GM23338 (cell line): ENCODE measurements around the gene CNTNAP5. TPM values are rescaled to one million over a fixed set of nuclear protein-coding genes. Genes with fewer than 3 reads are reported as not detected.

Experiments used
- EZH2 ChIP-seq: fragments of 200-600 bp; sonication (generic); IDR thresholded peaks from one replicate; pipeline ENCODE4 v1.8.0; 2017; ENCODE audit warnings: antibody characterized with exemption, mild to moderate bottlenecking, low read depth; ENCODE audit not compliant: unreplicated experiment
- POLR2AphosphoS5 ChIP-seq: IDR thresholded peaks from 2 replicates; pipeline ENCODE4 v1.6.1; 2016; ENCODE audit warnings: antibody characterized with exemption, low read depth
- REST ChIP-seq: IDR thresholded peaks from one replicate; pipeline ENCODE4 v1.6.1; 2018; ENCODE audit warnings: antibody characterized with exemption; ENCODE audit not compliant: unreplicated experiment
- STAT1 ChIP-seq: IDR thresholded peaks from one replicate; pipeline ENCODE4 v1.6.1; 2016; ENCODE audit warnings: antibody characterized with exemption; ENCODE audit not compliant: unreplicated experiment
- ZNF114 ChIP-seq: fragments of 250-450 bp; sonication (Bioruptor Pico); IDR thresholded peaks from 2 replicates; pipeline ENCODE4 v1.5.0; 2020; ENCODE audit warnings: mild to moderate bottlenecking, moderate library complexity
- polyA plus RNA-seq: library from polyadenylated mRNA; unstranded; fragments of >200 nt; fragmentation: Nextera tagmentation; extraction: Ambion mirVana; gene quantifications from 2 replicates; pipeline ENCODE4 v1.2.1, GENCODE V29; 2016
- total RNA-seq: library from RNA; depleted of rRNA; stranded (reverse); fragments of >200 nt; shearing (Covaris generic); gene quantifications from 2 replicates; pipeline ENCODE4 v1.2.3, GENCODE V29; 2014
- TF ChIP-seq, protein P1 (sequence below): fragments of 250-450 bp; sonication (Bioruptor Pico); IDR thresholded peaks from 2 replicates; pipeline ENCODE4 v1.5.0; 2020; ENCODE audit warnings: mild to moderate bottlenecking, moderate library complexity
- TF ChIP-seq, protein P2 (sequence below): IDR thresholded peaks from 2 replicates; pipeline ENCODE4 v1.6.1; 2016; ENCODE audit warnings: antibody characterized with exemption
- TF ChIP-seq, protein P3 (sequence below), 2 experiments: fragments of 200-600 bp in 1 of 2; sonication (generic) in 1 of 2; conservative IDR thresholded peaks; 2 replicates each; pipeline versions ENCODE4 v1.5.1 to v1.6.1; 2016 to 2017; ENCODE audit warnings: antibody characterized with exemption in 2 of 2, low read depth in 2 of 2, mild to moderate bottlenecking in 2 of 2, moderate library complexity in 1 of 2

Gene CNTNAP5
- total and polyA plus RNA-seq, 2 experiments from 2014 or later: 0.49 to 0.50 TPM

DNA sequence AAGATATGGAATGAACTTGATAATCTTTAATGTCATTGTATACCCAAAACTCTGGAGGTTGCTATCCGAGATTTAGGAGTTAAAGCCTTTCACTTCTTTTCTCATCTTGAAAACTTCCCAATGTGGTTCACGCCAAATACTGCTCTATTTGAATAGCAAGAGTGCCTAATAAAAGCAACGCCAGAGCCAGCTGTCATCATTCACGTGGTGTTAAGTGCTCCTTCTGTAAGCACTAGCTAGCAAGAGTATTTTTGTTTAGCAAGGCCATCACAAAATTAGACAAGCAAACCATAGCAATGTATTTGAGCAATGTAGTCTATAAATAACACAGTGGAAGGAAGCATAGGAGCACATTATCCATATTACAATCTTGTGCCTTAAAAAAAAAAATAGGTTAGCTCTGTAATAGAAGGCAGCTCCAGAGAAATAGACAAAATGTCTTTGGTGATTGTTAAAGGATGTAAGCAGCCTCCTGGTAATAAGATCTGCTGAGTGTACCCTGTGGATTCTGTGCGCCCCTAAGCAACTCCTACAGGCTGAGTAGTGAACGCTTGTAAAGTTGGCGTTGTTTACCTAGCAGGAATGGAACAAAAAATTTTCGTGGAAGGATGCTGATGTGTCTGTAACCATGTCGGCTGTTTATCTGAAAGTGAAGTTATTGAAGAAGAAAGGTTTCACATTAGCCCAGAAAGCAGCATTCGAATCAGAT lies 518.0 kb downstream of the CNTNAP5 start (continued):
- TF ChIP-seq, protein P1, sequence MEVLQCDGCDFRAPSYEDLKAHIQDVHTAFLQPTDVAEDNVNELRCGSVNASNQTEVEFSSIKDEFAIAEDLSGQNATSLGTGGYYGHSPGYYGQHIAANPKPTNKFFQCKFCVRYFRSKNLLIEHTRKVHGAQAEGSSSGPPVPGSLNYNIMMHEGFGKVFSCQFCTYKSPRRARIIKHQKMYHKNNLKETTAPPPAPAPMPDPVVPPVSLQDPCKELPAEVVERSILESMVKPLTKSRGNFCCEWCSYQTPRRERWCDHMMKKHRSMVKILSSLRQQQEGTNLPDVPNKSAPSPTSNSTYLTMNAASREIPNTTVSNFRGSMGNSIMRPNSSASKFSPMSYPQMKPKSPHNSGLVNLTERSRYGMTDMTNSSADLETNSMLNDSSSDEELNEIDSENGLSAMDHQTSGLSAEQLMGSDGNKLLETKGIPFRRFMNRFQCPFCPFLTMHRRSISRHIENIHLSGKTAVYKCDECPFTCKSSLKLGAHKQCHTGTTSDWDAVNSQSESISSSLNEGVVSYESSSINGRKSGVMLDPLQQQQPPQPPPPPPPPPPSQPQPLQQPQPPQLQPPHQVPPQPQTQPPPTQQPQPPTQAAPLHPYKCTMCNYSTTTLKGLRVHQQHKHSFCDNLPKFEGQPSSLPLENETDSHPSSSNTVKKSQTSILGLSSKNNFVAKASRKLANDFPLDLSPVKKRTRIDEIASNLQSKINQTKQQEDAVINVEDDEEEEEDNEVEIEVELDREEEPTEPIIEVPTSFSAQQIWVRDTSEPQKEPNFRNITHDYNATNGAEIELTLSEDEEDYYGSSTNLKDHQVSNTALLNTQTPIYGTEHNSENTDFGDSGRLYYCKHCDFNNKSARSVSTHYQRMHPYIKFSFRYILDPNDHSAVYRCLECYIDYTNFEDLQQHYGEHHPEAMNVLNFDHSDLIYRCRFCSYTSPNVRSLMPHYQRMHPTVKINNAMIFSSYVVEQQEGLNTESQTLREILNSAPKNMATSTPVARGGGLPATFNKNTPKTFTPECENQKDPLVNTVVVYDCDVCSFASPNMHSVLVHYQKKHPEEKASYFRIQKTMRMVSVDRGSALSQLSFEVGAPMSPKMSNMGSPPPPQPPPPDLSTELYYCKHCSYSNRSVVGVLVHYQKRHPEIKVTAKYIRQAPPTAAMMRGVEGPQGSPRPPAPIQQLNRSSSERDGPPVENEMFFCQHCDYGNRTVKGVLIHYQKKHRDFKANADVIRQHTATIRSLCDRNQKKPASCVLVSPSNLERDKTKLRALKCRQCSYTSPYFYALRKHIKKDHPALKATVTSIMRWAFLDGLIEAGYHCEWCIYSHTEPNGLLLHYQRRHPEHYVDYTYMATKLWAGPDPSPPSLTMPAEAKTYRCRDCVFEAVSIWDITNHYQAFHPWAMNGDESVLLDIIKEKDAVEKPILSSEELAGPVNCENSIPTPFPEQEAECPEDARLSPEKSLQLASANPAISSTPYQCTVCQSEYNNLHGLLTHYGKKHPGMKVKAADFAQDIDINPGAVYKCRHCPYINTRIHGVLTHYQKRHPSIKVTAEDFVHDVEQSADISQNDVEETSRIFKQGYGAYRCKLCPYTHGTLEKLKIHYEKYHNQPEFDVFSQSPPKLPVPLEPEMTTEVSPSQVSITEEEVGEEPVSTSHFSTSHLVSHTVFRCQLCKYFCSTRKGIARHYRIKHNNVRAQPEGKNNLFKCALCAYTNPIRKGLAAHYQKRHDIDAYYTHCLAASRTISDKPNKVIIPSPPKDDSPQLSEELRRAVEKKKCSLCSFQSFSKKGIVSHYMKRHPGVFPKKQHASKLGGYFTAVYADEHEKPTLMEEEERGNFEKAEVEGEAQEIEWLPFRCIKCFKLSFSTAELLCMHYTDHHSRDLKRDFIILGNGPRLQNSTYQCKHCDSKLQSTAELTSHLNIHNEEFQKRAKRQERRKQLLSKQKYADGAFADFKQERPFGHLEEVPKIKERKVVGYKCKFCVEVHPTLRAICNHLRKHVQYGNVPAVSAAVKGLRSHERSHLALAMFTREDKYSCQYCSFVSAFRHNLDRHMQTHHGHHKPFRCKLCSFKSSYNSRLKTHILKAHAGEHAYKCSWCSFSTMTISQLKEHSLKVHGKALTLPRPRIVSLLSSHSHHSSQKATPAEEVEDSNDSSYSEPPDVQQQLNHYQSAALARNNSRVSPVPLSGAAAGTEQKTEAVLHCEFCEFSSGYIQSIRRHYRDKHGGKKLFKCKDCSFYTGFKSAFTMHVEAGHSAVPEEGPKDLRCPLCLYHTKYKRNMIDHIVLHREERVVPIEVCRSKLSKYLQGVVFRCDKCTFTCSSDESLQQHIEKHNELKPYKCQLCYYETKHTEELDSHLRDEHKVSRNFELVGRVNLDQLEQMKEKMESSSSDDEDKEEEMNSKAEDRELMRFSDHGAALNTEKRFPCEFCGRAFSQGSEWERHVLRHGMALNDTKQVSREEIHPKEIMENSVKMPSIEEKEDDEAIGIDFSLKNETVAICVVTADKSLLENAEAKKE: no peak
- no peak for TF ChIP-seq REST
- TF ChIP-seq, protein P2, sequence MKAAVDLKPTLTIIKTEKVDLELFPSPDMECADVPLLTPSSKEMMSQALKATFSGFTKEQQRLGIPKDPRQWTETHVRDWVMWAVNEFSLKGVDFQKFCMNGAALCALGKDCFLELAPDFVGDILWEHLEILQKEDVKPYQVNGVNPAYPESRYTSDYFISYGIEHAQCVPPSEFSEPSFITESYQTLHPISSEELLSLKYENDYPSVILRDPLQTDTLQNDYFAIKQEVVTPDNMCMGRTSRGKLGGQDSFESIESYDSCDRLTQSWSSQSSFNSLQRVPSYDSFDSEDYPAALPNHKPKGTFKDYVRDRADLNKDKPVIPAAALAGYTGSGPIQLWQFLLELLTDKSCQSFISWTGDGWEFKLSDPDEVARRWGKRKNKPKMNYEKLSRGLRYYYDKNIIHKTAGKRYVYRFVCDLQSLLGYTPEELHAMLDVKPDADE: no peak
- TF ChIP-seq STAT1: no peak
- TF ChIP-seq EZH2: no peak
- TF ChIP-seq POLR2AphosphoS5: no peak
- TF ChIP-seq ZNF114: no peak
- TF ChIP-seq, protein P3, sequence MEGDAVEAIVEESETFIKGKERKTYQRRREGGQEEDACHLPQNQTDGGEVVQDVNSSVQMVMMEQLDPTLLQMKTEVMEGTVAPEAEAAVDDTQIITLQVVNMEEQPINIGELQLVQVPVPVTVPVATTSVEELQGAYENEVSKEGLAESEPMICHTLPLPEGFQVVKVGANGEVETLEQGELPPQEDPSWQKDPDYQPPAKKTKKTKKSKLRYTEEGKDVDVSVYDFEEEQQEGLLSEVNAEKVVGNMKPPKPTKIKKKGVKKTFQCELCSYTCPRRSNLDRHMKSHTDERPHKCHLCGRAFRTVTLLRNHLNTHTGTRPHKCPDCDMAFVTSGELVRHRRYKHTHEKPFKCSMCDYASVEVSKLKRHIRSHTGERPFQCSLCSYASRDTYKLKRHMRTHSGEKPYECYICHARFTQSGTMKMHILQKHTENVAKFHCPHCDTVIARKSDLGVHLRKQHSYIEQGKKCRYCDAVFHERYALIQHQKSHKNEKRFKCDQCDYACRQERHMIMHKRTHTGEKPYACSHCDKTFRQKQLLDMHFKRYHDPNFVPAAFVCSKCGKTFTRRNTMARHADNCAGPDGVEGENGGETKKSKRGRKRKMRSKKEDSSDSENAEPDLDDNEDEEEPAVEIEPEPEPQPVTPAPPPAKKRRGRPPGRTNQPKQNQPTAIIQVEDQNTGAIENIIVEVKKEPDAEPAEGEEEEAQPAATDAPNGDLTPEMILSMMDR (conservative IDR thresholded peaks at IDR 0.05; ENCODE audit: low read depth in 2 of 2): no peak
